ENCODE results near the gene GPR87.

DNA sequence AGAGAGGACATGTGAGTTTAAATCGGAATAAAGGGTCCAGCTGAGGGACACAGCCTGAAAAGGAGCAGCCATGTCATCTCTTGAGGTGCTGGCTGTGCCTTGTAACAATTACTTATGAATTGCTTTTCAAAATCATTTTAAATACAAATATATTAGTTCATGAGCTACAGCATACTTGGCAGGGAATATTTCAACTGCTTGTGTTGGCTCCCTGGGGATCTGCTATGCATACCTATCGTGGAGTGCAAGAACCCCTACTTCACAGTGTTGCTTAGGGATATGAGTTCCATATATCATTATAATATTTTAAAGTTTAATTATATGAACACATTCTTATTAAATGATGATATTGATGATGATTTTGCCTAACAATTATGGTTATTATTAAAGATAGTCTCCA, 19.2 kb downstream of the GPR87 start:
- TF ChIP-seq, protein P1, sequence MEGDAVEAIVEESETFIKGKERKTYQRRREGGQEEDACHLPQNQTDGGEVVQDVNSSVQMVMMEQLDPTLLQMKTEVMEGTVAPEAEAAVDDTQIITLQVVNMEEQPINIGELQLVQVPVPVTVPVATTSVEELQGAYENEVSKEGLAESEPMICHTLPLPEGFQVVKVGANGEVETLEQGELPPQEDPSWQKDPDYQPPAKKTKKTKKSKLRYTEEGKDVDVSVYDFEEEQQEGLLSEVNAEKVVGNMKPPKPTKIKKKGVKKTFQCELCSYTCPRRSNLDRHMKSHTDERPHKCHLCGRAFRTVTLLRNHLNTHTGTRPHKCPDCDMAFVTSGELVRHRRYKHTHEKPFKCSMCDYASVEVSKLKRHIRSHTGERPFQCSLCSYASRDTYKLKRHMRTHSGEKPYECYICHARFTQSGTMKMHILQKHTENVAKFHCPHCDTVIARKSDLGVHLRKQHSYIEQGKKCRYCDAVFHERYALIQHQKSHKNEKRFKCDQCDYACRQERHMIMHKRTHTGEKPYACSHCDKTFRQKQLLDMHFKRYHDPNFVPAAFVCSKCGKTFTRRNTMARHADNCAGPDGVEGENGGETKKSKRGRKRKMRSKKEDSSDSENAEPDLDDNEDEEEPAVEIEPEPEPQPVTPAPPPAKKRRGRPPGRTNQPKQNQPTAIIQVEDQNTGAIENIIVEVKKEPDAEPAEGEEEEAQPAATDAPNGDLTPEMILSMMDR (optimal IDR thresholded peaks at IDR 0.05 in 1 of 3, IDR thresholded peaks at IDR 0.05 in 1 of 3, conservative IDR thresholded peaks at IDR 0.05 in 1 of 3; ENCODE audit: extremely low read depth in 1 of 3, insufficient read depth in 2 of 3, low read length in 3 of 3): no peak
- no peak for TF ChIP-seq EZH2 (IDR thresholded peaks at IDR 0.05; ENCODE audit: low read length)

Measured in keratinocyte (primary cell).